Psoas muscle (tissue), 8 donors: ENCODE data around the gene GLRA3. TPM values are rescaled to one million over a fixed set of nuclear protein-coding genes. Genes with fewer than 3 reads are reported as not detected.
"Not testable (repeated sequence)": the region's sequence is repeated elsewhere in the genome, so short reads cannot be mapped to it uniquely, and the experiment has no call there.

ENCODE experiments used
- ATAC-seq, 4 donors: fragments of 200-7000 bp; cut with Tn5 transposase; one replicate each; pipeline ENCODE4 v1.9.1; 2020; ENCODE audit warnings: moderate library complexity in 3 of 4, mild to moderate bottlenecking in 2 of 4
- DNase-seq, 2 donors: peaks; one replicate each; pipeline ENCODE4 v3.0.0-alpha.2; 2020
- H3K27ac ChIP-seq: fragments of 200-600 bp; one replicate; pipeline ENCODE4 v1.8.0; 2022
- H3K27me3 ChIP-seq, 3 donors: fragments of 200-600 bp in 1 of 3; one replicate each; pipeline versions ENCODE4 v1.6.1 to v1.8.0; 2013 to 2022; ENCODE audit warnings: low read length in 2 of 3, mild to moderate bottlenecking in 2 of 3, moderate library complexity in 1 of 3; ENCODE audit not compliant: insufficient read depth in 3 of 3
- H3K36me3 ChIP-seq, 2 donors: fragments of 200-600 bp in 1 of 2; one replicate each; pipeline versions ENCODE4 v1.6.1 to v1.8.0; 2013 to 2022; ENCODE audit warnings: low read depth in 1 of 2, mild to moderate bottlenecking in 1 of 2, moderate library complexity in 1 of 2; ENCODE audit not compliant: insufficient read depth in 1 of 2
- H3K4me1 ChIP-seq: fragments of 200-600 bp; one replicate; pipeline ENCODE4 v1.8.0; 2022
- H3K4me3 ChIP-seq: fragments of 200-600 bp; one replicate; pipeline ENCODE4 v1.8.0; 2022; ENCODE audit warnings: mild to moderate bottlenecking
- H3K9me3 ChIP-seq: fragments of 200-600 bp; one replicate; pipeline ENCODE4 v1.8.0; 2022
- CTCF ChIP-seq: fragments of 200-600 bp; IDR thresholded peaks from one replicate; pipeline ENCODE4 v1.8.0; 2022; ENCODE audit warnings: antibody characterized with exemption
- WGBS, 3 donors: extraction: QIAGEN DNeasy Blood & Tissue Kit; methylation state at CpG; one replicate each; pipeline versions ENCODE4 v1.1.6 to v1.1.7; 2013; 5-methylcytosine and 5-hydroxymethylcytosine counted together
- intact Hi-C, 2 donors: fragments of 100-400 bp; cut with DNase I; formaldehyde crosslinking; loops; one replicate each; pipeline versions ENCODE4 v1.11.0 to v1.14.2; 2022
- polyA plus RNA-seq, 3 donors: library from polyadenylated mRNA; stranded (reverse); fragments of 200-250 nt; gene quantifications; one replicate each; pipeline ENCODE4 v1.2.3, GENCODE V29; 2013
- total RNA-seq, 4 donors: library from RNA; stranded (reverse); fragmentation: NEBNext Ultra II Directional in 2 of 4; extraction: Animal tissue kit (Norgen Biotek cat#: 25700) in 2 of 4; gene quantifications; one replicate each; pipeline versions ENCODE4 v1.2.1 to v1.2.4, GENCODE V29; 2021 to 2023
- donor health status: healthy with polysubstance abuse.
- donor health status: DM: no; HTN: no; CAD: no; lungs with moderate emphysema.
- donor health status: Bipolar disorder and iron deficiency.
- donor health status: healthy.
- donor health status: DM: yes; HTN: yes; CAD: no.
- donor health status: DM: no; HTN: no; CAD: no.
- donor health status: DM: no; HTN: no; CAD: no.
- donor health status: DM: yes; HTN: yes; CAD: no.

The GLRA3 gene
- total and polyA plus RNA-seq, 7 donors = under 0.01 to 0.73 TPM; not detected in 5

GRCh38 chr4:174808119-174808518, 20.9 kb downstream of the GLRA3 start:
- no peak for ATAC-seq
- no peak for TF ChIP-seq CTCF
- Histone ChIP-seq H3K27me3 (no peaks in the 10 kb centered on the region), H3K4me1 (no peaks in the 10 kb centered on the region), H3K36me3 (no peaks in the 10 kb centered on the region), H3K4me3 (no peak overlapping the region), H3K9me3 (no peaks in the 10 kb centered on the region), H3K27ac (no peak overlapping the region)
- intact Hi-C loops = no loop called here
- DNase-seq = no peak
- WGBS, 3 donors = 71 to 89% (median 85%) methylated on average over 2 of the region's 2 CpGs

GRCh38 chr4:174805746-174806145, 23.3 kb downstream of the GLRA3 start:
- Histone ChIP-seq H3K36me3 (no peaks in the 10 kb centered on the region), H3K27me3 (no peaks in the 10 kb centered on the region), H3K27ac (no peak overlapping the region), H3K9me3 (no peaks in the 10 kb centered on the region), H3K4me1 (no peaks in the 10 kb centered on the region), H3K4me3 (no peak overlapping the region)
- 85 to 88% (median 87%) methylated on average over 1 of the region's 1 CpG for WGBS, 3 donors
- no peak for TF ChIP-seq CTCF
- no peak for ATAC-seq
- DNase-seq = no peak
- intact Hi-C loops = no loop called here

- ATAC-seq (no peak), DNase-seq (no peak)
- H3K4me1 ChIP-seq = no peaks in the 10 kb centered on the region
- no peaks in the 10 kb centered on the region for H3K36me3 ChIP-seq
- WGBS, 3 donors = 60 to 61% (median 61%) methylated on average over 3 of the region's 3 CpGs
- H3K9me3 ChIP-seq = no peaks in the 10 kb centered on the region
- no peak overlapping the region for H3K27ac ChIP-seq
- intact Hi-C loops = no loop called here
- no peaks in the 10 kb centered on the region for H3K27me3 ChIP-seq
- no peak overlapping the region for H3K4me3 ChIP-seq
- TF ChIP-seq CTCF = no peak
Measured at GRCh38 chr4:174794543-174795094, 34.4 kb downstream of the GLRA3 start.

- TF ChIP-seq CTCF = no peak
- no peak overlapping the region for H3K4me3 ChIP-seq
- no peaks in the 10 kb centered on the region for H3K27me3 ChIP-seq
- H3K9me3 ChIP-seq = no peaks in the 10 kb centered on the region
- DNase-seq (no peak), ATAC-seq (no peak)
- H3K36me3 ChIP-seq = no peaks in the 10 kb centered on the region
- H3K27ac ChIP-seq = no peak overlapping the region
- H3K4me1 ChIP-seq = no peaks in the 10 kb centered on the region
- intact Hi-C loops = no loop called here
Measured at GRCh38 chr4:174789657-174790056, 39.4 kb downstream of the GLRA3 start.

GRCh38 chr4:174778274-174778986, 50.6 kb downstream of the GLRA3 start:
- intact Hi-C loops, H3K9me3 ChIP-seq, DNase-seq, H3K27me3 ChIP-seq, H3K27ac ChIP-seq, H3K36me3 ChIP-seq, H3K4me3 ChIP-seq, ATAC-seq, H3K4me1 ChIP-seq: not testable (repeated sequence)
- WGBS, 3 donors = 91 to 94% (median 92%) methylated on average over 15 to 20 of the region's 28 CpGs
